ENCODE measurements around the gene KPRP.

DNA sequence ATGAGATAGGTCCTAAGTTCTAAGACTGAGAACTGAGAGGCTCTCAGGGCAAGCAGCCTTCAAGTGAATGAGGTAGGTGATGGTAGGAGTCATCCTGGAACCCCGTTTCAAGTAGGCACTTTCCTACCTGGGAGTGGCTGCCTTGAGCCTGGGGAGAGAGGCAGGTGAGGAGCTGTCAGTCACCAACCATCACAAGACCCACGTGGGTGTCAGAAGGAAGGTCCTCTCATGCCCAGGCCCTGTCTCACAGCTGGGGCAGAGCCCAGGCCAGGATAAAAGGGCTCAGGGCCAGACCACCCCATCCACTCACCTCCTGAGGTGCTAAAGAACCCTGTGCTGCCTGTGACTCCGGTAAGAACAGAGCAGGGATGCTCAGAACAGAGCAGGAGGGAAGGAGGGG is 38.6 kb downstream of the KPRP start, which contains the start of gene LCE1D:
- TF ChIP-seq EZH2 (IDR thresholded peaks at IDR 0.05; ENCODE audit: low read length, missing control alignments): no peak
- TF ChIP-seq, protein P1, sequence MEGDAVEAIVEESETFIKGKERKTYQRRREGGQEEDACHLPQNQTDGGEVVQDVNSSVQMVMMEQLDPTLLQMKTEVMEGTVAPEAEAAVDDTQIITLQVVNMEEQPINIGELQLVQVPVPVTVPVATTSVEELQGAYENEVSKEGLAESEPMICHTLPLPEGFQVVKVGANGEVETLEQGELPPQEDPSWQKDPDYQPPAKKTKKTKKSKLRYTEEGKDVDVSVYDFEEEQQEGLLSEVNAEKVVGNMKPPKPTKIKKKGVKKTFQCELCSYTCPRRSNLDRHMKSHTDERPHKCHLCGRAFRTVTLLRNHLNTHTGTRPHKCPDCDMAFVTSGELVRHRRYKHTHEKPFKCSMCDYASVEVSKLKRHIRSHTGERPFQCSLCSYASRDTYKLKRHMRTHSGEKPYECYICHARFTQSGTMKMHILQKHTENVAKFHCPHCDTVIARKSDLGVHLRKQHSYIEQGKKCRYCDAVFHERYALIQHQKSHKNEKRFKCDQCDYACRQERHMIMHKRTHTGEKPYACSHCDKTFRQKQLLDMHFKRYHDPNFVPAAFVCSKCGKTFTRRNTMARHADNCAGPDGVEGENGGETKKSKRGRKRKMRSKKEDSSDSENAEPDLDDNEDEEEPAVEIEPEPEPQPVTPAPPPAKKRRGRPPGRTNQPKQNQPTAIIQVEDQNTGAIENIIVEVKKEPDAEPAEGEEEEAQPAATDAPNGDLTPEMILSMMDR (conservative IDR thresholded peaks at IDR 0.05 in 1 of 2, IDR thresholded peaks at IDR 0.05 in 1 of 2; ENCODE audit: low read depth in 1 of 2, low read length in 2 of 2): no peak
